GM12878 (cell line): Measurements from ENCODE around the gene ACSL3. TPM values are rescaled to one million over a fixed set of nuclear protein-coding genes. Genes with fewer than 3 reads are reported as not detected.

Experiments
- ATAC-seq: fragments of 200-7000 bp; cut with Tn5 transposase; 3 replicates; pipeline ENCODE4 v1.9.1; 2020; ENCODE audit warnings: mild to moderate bottlenecking, moderate library complexity
- BruUV-seq: library from RNA; stranded (reverse); fragments of 400-500 nt; replicated peaks from 2 replicates; lab custom pipeline; 2021; lab: Mats Ljungman, UMichigan
- CTCF ChIA-PET: fragments of 300-600 bp; sonication (Branson Sonifier 250); formaldehyde crosslinking; extraction: SDS; loops from one replicate; lab custom pipeline; 2021; ENCODE audit warnings: inconsistent platforms; lab: Yijun Ruan, JAX
- POLR2A ChIA-PET: fragments of 350-600 bp; formaldehyde crosslinking; extraction: SDS; loops from one replicate; lab custom pipeline; 2021; ENCODE audit warnings: inconsistent platforms; lab: Charles Lee
- RAD21 ChIA-PET: fragments of 300-600 bp; sonication (Branson Sonifier 250); formaldehyde crosslinking; loops from one replicate; lab custom pipeline; 2023; ENCODE audit warnings: antibody characterized with exemption; ENCODE audit not compliant: unreplicated experiment; lab: Charles Lee
- SMC1A ChIA-PET: fragments of 300-600 bp; sonication (Branson Sonifier 250); formaldehyde crosslinking; loops from one replicate; lab custom pipeline; 2023; ENCODE audit not compliant: unreplicated experiment, uncharacterized antibody; lab: Charles Lee
- DNase-seq: peaks from one replicate; pipeline ENCODE4 v3.0.0-alpha.2; 2011; ENCODE audit warnings: low read depth, low spot score
- FAIRE-seq: peaks from 3 replicates; lab custom pipeline; 2011; peaks lifted over from hg19 to GRCh38; lab: Jason Lieb, UNC
- H2AFZ ChIP-seq: 2 replicates; pipeline ENCODE4 v1.6.0; 2011; ENCODE audit warnings: low read depth, low read length, control low read depth; ENCODE audit not compliant: control insufficient read depth
- H3K27ac ChIP-seq: 2 replicates; pipeline ENCODE4 v1.5.1; 2011; ENCODE audit warnings: control low read depth; ENCODE audit not compliant: control insufficient read depth, insufficient read depth
- H3K27me3 ChIP-seq, 2 experiments: replicated peaks in 1 of 2; 2 replicates each; pipeline versions ENCODE4 v1.6.0 to v1.6.1; 2011; ENCODE audit warnings: low read length in 1 of 2; ENCODE audit not compliant: control insufficient read depth in 2 of 2, insufficient read depth in 2 of 2
- H3K36me3 ChIP-seq, 2 experiments: 2 replicates each; pipeline ENCODE4 v1.5.1; 2011; ENCODE audit warnings: low read length in 1 of 2; ENCODE audit not compliant: control insufficient read depth in 2 of 2, insufficient read depth in 2 of 2
- H3K4me1 ChIP-seq: 2 replicates; pipeline ENCODE4 v1.6.1; 2011; ENCODE audit warnings: mild to moderate bottlenecking, low read length, moderate library complexity, mixed read lengths; ENCODE audit not compliant: control insufficient read depth, insufficient read depth
- H3K4me2 ChIP-seq: 2 replicates; pipeline ENCODE4 v1.6.0; 2011; ENCODE audit warnings: control low read depth; ENCODE audit not compliant: control insufficient read depth, insufficient read depth
- H3K4me3 ChIP-seq: fragments of 200-600 bp; sonication (generic); 2 replicates; pipeline ENCODE4 v1.5.1; 2016
- H3K79me2 ChIP-seq: 2 replicates; pipeline ENCODE4 v1.6.0; 2011; ENCODE audit warnings: low read length; ENCODE audit not compliant: control insufficient read depth, insufficient read depth
- H3K9ac ChIP-seq: 2 replicates; pipeline ENCODE4 v1.8.0; 2011; ENCODE audit warnings: low read length, control low read depth, mixed read lengths; ENCODE audit not compliant: control insufficient read depth, insufficient read depth
- H3K9me3 ChIP-seq: replicated peaks from 3 replicates; pipeline ENCODE4 v1.5.1; 2011; ENCODE audit warnings: mild to moderate bottlenecking, low read length; ENCODE audit not compliant: control insufficient read depth, insufficient read depth
- H4K20me1 ChIP-seq: 2 replicates; pipeline ENCODE4 v1.6.0; 2011; ENCODE audit not compliant: control insufficient read depth, insufficient read depth
- BCL11A ChIP-seq: IDR thresholded peaks from 2 replicates; pipeline ENCODE4 v1.6.1; 2011; ENCODE audit warnings: low read depth, low read length
- KDM1A ChIP-seq: fragments of 200-600 bp; sonication (generic); IDR thresholded peaks from 2 replicates; pipeline ENCODE4 v1.6.1; 2016; ENCODE audit warnings: borderline replicate concordance
- MXI1 ChIP-seq: fragments of 150-350 bp; IDR thresholded peaks from 2 replicates; pipeline ENCODE4 v1.6.1; 2011; ENCODE audit warnings: low read depth, mild to moderate bottlenecking, inconsistent platforms, low read length, improper control_type of control experiment
- MYB ChIP-seq: fragments of 150-350 bp; IDR thresholded peaks from 2 replicates; pipeline ENCODE4 v1.6.1; 2014; ENCODE audit warnings: mild to moderate bottlenecking, low read depth, low read length, borderline replicate concordance
- PAX5 ChIP-seq: IDR thresholded peaks from 2 replicates; pipeline ENCODE4 v1.6.1; 2011; ENCODE audit warnings: low read depth, low read length, borderline replicate concordance
- PKNOX1 ChIP-seq: fragments of 450-650 bp; IDR thresholded peaks from 2 replicates; pipeline ENCODE4 v1.6.1; 2016; ENCODE audit warnings: mild to moderate bottlenecking
- PRDM15 ChIP-seq: fragments of 450-650 bp; formaldehyde crosslinking; IDR thresholded peaks from 2 replicates; pipeline ENCODE4 v1.4.0; 2020; ENCODE audit warnings: mild to moderate bottlenecking, moderate library complexity
- STAT1 ChIP-seq: fragments of 450-650 bp; conservative IDR thresholded peaks from 2 replicates; pipeline ENCODE4 v1.6.1; 2014; ENCODE audit warnings: antibody characterized with exemption, mild to moderate bottlenecking
- YBX1 ChIP-seq: fragments of 450-650 bp; IDR thresholded peaks from 2 replicates; pipeline ENCODE4 v1.6.1; 2016; ENCODE audit warnings: antibody characterized with exemption
- ZNF217 ChIP-seq: fragments of 450-650 bp; IDR thresholded peaks from 2 replicates; pipeline ENCODE4 v1.6.1; 2017; ENCODE audit warnings: antibody characterized with exemption, mild to moderate bottlenecking
- ZNF592 ChIP-seq: fragments of 450-650 bp; IDR thresholded peaks from 2 replicates; pipeline ENCODE4 v1.6.1; 2017; ENCODE audit warnings: mild to moderate bottlenecking, moderate library complexity
- WGBS: methylation state at CpG from one replicate; pipeline ENCODE4 v1.1.6; 2016; ENCODE audit warnings: low lambda C conversion rate; ENCODE audit not compliant: insufficient replicate concordance, insufficient coverage; ENCODE audit errors: missing lambda C conversion rate; 5-methylcytosine and 5-hydroxymethylcytosine counted together
- in situ Hi-C: fragments of 300-500 bp; cut with MboI; formaldehyde crosslinking; loops from 9 replicates; pipeline ENCODE4 v1.14.3; 2018; ENCODE audit warnings: mixed read lengths
- intact Hi-C: fragments of 100-400 bp; cut with micrococcal nuclease; formaldehyde crosslinking; loops from one replicate; pipeline ENCODE4 v1.14.2; 2022; ENCODE audit not compliant: unreplicated experiment
- polyA plus RNA-seq, 11 experiments: library from polyadenylated mRNA; depleted of rRNA in 4 of 11; unstranded in 6 of 11; stranded (reverse) in 5 of 11; fragments of >200 nt; fragmentation: Nextera tagmentation in 4 of 11; fragmentation: Illumina TruSeq in 1 of 11; extraction: Ambion mirVana in 4 of 11; extraction: Trizol in 1 of 11; gene quantifications; 1 replicate in 1 of 11; 2 replicates in 10 of 11; pipeline versions ENCODE4 v1.2.1 to v1.2.3, GENCODE V29; 2011 to 2016; ENCODE audit warnings: inconsistent platforms in 2 of 11, missing spikeins in 2 of 11, low read depth in 1 of 11
- total RNA-seq, 4 experiments: library from RNA; depleted of rRNA in 3 of 4; stranded (reverse); fragments of >200 nt in 3 of 4; fragmentation: Illumina TruSeq in 1 of 4; extraction: Trizol in 1 of 4; gene quantifications; 2 replicates each; pipeline versions ENCODE4 v1.2.1 to v1.2.3, GENCODE V29; 2013 to 2021

Gene ACSL3
- total and polyA plus RNA-seq, 10 of the 15 experiments (the other 5 are each of a cell fraction or from before 2014, with no cell fraction given), result 15.6 to 83.9 (median 56.7) TPM

GRCh38 chr2:222835823-222836151 is 25.0 kb upstream of the ACSL3 start:
- ChIA-PET RAD21 (no interaction called here), POLR2A (interaction anchor here (0.7 kb wide), 2 partner anchors 16 to 33 kb away, joined by 3 to 4 read pairs; no protein-coding TSS in a partner anchor)
- no peak overlapping the region for H2AFZ ChIP-seq

More at GRCh38 chr2:222835823-222836151, 25.0 kb upstream of the ACSL3 start:
- WGBS, result 32% methylated on average over 5 of the region's 5 CpGs
- in situ Hi-C loops (no loop called here), intact Hi-C loops (no loop called here)
- H3K27ac ChIP-seq, result no peak overlapping the region
- ChIA-PET CTCF (interaction anchor here (1.2 kb wide), 2 partner anchors 11 to 46 kb away, joined by 3 to 6 read pairs; no protein-coding TSS in a partner anchor), SMC1A (interaction anchor here (2.0 kb wide), 1 partner anchor 127 kb away, joined by 6 read pairs; no protein-coding TSS in a partner anchor)
- DNase-seq (no peak), ATAC-seq (no peak), FAIRE-seq (no peak)
- no peak overlapping the region for H3K4me2 ChIP-seq
- H3K36me3 ChIP-seq, result no peaks in the 10 kb centered on the region
- BruUV-seq, result no TSS peak
- no peak for TF ChIP-seq YBX1
- TF ChIP-seq PRDM15, result no peak
- no peak for TF ChIP-seq ZNF217
- TF ChIP-seq ZNF592, result no peak
- no peak for TF ChIP-seq PAX5
- TF ChIP-seq MXI1, result no peak
- no peak for TF ChIP-seq PKNOX1
- no peak for TF ChIP-seq KDM1A
- no peak for TF ChIP-seq STAT1
- TF ChIP-seq MYB, result no peak
- TF ChIP-seq BCL11A, result no peak
- no peaks in the 10 kb centered on the region; a peak in 2 of 4 replicates for H3K27me3 ChIP-seq
- H4K20me1 ChIP-seq, result no peaks in the 10 kb centered on the region
- no peaks in the 10 kb centered on the region for H3K79me2 ChIP-seq
- H3K9me3 ChIP-seq, result no peaks in the 10 kb centered on the region
- no peak overlapping the region for H3K4me3 ChIP-seq
- H3K4me1 ChIP-seq, result no peaks in the 10 kb centered on the region
- H3K9ac ChIP-seq, result no peak overlapping the region
